Measurements from ENCODE around the gene FSTL4.

GRCh38 chr5:133432956-133433532 is 179.3 kb downstream of the FSTL4 start:
- TF ChIP-seq, protein P1, sequence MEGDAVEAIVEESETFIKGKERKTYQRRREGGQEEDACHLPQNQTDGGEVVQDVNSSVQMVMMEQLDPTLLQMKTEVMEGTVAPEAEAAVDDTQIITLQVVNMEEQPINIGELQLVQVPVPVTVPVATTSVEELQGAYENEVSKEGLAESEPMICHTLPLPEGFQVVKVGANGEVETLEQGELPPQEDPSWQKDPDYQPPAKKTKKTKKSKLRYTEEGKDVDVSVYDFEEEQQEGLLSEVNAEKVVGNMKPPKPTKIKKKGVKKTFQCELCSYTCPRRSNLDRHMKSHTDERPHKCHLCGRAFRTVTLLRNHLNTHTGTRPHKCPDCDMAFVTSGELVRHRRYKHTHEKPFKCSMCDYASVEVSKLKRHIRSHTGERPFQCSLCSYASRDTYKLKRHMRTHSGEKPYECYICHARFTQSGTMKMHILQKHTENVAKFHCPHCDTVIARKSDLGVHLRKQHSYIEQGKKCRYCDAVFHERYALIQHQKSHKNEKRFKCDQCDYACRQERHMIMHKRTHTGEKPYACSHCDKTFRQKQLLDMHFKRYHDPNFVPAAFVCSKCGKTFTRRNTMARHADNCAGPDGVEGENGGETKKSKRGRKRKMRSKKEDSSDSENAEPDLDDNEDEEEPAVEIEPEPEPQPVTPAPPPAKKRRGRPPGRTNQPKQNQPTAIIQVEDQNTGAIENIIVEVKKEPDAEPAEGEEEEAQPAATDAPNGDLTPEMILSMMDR (optimal IDR thresholded peaks at IDR 0.05 in 1 of 3, IDR thresholded peaks at IDR 0.05 in 1 of 3, conservative IDR thresholded peaks at IDR 0.05 in 1 of 3; ENCODE audit: extremely low read depth in 1 of 3, insufficient read depth in 2 of 3, low read length in 3 of 3) = no peak
- no peak for TF ChIP-seq EZH2 (IDR thresholded peaks at IDR 0.05; ENCODE audit: low read length)

All from keratinocyte (primary cell).